ENCODE results near the gene ARHGAP29. TPM values are rescaled to one million over a fixed set of nuclear protein-coding genes. Genes with fewer than 3 reads are reported as not detected.

The ARHGAP29 gene
- total RNA-seq, 1 donor from 2014 or later, result 42.7 TPM

DNA sequence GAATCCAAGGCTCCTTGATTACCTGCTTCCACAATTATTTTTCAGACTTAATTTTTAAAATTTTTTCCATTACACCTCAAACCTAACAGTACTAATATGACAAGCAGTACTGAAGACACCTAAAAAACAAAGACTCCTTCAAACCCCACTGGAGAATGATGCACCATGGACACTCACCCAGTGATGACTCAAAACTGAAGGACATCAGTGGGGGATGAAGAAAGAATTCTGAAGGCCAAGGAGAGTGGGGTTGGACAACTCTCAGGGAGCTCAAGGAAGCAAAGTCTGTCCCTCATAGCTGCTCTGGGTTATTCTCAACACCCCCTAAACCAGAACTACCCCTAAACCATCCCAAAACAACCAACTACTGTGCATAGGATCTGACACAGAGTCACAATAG, 2.4 kb upstream of the ARHGAP29 start:
- peaks cover 8% of the 10 kb centered on the region for H3K4me1 Mint-ChIP-seq (ENCODE audit: unreplicated experiment)
- H3K9me3 Mint-ChIP-seq, result peaks cover 13% of the 10 kb centered on the region
- H3K4me3 Mint-ChIP-seq, result peak overlapping the region; percentile 17
- H3K27me3 Mint-ChIP-seq, result peaks cover 48% of the 10 kb centered on the region
- TF ChIP-seq, protein P1, sequence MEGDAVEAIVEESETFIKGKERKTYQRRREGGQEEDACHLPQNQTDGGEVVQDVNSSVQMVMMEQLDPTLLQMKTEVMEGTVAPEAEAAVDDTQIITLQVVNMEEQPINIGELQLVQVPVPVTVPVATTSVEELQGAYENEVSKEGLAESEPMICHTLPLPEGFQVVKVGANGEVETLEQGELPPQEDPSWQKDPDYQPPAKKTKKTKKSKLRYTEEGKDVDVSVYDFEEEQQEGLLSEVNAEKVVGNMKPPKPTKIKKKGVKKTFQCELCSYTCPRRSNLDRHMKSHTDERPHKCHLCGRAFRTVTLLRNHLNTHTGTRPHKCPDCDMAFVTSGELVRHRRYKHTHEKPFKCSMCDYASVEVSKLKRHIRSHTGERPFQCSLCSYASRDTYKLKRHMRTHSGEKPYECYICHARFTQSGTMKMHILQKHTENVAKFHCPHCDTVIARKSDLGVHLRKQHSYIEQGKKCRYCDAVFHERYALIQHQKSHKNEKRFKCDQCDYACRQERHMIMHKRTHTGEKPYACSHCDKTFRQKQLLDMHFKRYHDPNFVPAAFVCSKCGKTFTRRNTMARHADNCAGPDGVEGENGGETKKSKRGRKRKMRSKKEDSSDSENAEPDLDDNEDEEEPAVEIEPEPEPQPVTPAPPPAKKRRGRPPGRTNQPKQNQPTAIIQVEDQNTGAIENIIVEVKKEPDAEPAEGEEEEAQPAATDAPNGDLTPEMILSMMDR (conservative IDR thresholded peaks at IDR 0.05), result no peak
- peaks cover 10% of the 10 kb centered on the region for H3K36me3 Mint-ChIP-seq
- peak overlapping the region; percentile 90 for H3K27ac Mint-ChIP-seq
- no peak for DNase-seq (ENCODE audit: extremely low spot score, unreplicated experiment)

DNA sequence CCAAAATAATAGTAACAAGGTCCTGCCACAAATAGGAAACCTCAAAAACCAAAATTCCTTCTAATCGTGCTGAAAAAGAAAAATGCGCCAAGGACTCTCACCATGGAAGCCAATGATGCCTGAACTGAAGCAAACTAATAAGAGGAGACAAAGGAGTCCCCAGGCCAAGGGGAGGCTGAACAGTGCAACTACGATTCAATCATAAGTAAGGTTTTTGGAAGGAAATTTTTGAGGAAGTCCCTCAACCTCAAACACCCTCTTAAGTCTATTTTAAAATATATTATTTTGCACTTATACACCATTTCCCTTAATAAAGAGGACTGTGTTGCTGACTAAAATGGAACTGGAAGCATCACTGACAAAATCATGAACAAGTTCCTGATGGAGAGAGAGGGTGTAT, 1.7 kb upstream of the ARHGAP29 start:
- Mint-ChIP-seq H3K27me3 (peaks cover 42% of the 10 kb centered on the region), H3K4me1 (ENCODE audit: unreplicated experiment) (peaks cover 8% of the 10 kb centered on the region), H3K36me3 (peaks cover 8% of the 10 kb centered on the region), H3K27ac (peak overlapping the region; percentile 90), H3K4me3 (peak overlapping the region; percentile 85), H3K9me3 (peaks cover 12% of the 10 kb centered on the region)
- TF ChIP-seq, protein P1 (conservative IDR thresholded peaks at IDR 0.05), result no peak
- DNase-seq (ENCODE audit: extremely low spot score, unreplicated experiment), result no peak

DNA sequence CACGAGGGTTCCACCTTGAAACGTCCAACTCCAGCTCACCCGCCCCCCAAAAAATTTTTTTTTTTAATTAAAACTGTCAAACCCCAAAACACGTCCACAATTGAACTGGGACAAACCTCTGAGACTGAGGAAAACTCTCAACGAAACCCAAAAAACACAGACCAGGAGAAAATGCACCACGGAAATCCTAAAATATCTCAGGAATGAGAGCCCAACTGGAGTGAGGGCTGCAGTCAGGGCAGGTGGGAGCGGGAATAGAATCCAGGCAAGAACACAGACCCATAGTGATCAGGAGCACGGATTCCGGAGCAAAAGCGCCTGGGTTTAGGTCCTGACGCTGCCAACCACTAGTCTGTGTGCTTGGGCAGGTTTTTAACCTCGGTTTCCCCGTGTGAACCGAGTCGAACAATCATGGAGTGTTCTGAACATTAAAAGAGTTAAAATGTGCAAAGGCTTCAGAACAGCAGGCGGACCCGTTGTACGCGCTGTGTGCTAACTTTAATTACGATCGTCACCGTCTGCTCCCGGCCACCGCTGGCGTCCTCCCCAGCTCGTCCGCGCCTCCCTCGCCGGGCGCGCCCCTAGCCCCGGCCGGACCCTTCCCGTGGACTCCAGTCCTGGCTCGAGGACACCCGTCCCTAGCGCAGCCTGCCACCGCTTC, 624 bp downstream of the ARHGAP29 start:
- peak overlapping the region; percentile 91 for H3K4me3 Mint-ChIP-seq
- peaks cover 12% of the 10 kb centered on the region for H3K4me1 Mint-ChIP-seq (ENCODE audit: unreplicated experiment)
- TF ChIP-seq, protein P1 (conservative IDR thresholded peaks at IDR 0.05), result peak; percentile 36
- peak overlapping the region; percentile 82 for H3K27ac Mint-ChIP-seq
- DNase-seq (ENCODE audit: extremely low spot score, unreplicated experiment), result no peak
- H3K36me3 Mint-ChIP-seq, result peaks cover 3% of the 10 kb centered on the region
- H3K9me3 Mint-ChIP-seq, result no peaks in the 10 kb centered on the region
- peaks cover 39% of the 10 kb centered on the region for H3K27me3 Mint-ChIP-seq

DNA sequence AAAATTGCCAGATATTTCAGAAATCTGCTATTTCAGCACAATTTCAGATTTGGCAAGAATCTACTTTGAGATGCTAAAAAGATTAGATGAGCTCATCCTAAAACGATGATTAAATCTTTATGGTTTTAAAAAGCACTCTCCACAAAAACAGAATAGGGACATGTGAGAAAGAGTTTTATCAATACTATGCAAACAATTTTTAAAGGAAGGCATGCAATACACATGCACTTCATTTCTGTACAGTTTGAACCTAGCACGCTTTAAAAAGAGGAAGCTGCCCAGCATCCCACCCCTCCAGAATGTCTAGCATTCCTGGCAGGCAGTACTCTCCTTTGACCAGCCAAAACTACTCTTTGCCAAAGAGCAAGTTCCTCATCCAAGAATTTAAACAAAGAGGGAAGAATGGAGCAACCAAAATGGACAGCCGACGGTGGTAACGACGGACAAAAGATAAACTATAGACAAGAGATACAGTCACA, 1.3 kb downstream of the ARHGAP29 start:
- peaks cover 39% of the 10 kb centered on the region for H3K27me3 Mint-ChIP-seq
- peaks cover 3% of the 10 kb centered on the region for H3K36me3 Mint-ChIP-seq
- DNase-seq (ENCODE audit: extremely low spot score, unreplicated experiment), result no peak
- TF ChIP-seq, protein P1 (conservative IDR thresholded peaks at IDR 0.05), result no peak
- H3K27ac Mint-ChIP-seq, result peak overlapping the region; percentile 82
- no peaks in the 10 kb centered on the region for H3K9me3 Mint-ChIP-seq
- peaks cover 16% of the 10 kb centered on the region for H3K4me1 Mint-ChIP-seq (ENCODE audit: unreplicated experiment)
- H3K4me3 Mint-ChIP-seq, result peak overlapping the region; percentile 91

DNA sequence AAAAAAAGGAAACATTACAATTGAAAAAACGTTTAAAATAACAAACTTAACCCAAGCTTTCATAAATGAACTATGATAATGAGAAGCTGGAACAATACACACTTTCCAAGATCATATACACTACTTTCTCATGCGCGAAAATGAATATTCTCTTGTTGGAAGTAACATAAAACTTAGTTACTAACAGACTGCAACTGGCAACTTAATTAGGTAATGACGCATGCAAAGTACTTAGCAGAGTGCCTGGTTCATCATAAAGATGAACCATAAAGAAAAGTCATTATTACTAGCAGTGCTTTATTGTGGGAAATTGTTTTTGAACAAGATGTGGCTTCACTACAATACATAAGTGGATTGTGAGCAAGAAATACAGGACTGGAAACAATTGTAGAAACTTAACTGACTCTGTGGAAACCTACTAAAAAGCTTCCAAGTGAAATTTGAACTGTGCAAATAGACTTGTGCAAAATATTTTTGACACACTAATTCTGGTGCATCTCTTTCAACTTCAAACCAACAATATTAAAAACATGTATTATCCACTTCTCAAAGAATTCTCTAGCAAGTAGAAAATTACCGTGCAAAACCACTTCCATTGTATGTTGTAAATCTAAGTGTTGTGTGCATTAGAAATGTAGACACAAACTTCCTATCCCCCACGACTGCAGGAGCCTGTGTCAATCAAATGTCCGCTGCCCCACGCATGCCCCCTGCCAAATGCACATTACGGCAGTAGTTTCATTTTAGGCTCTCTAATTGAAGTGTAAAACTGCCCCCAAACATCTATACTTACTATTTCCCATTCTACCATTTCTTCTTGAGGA, 2.0 kb downstream of the ARHGAP29 start:
- Mint-ChIP-seq H3K36me3 (no peaks in the 10 kb centered on the region), H3K27me3 (peaks cover 36% of the 10 kb centered on the region), H3K9me3 (no peaks in the 10 kb centered on the region), H3K27ac (peak overlapping the region; percentile 82), H3K4me1 (ENCODE audit: unreplicated experiment) (peaks cover 12% of the 10 kb centered on the region), H3K4me3 (peak overlapping the region; percentile 91)
- no peak for DNase-seq (ENCODE audit: extremely low spot score, unreplicated experiment)
- TF ChIP-seq, protein P1 (conservative IDR thresholded peaks at IDR 0.05), result no peak

Measured in type B pancreatic cell (in vitro differentiated cells).